Upper lobe of left lung (tissue), 6 donors: ENCODE results near the gene PRDM16. TPM values are rescaled to one million over a fixed set of nuclear protein-coding genes. Genes with fewer than 3 reads are reported as not detected.

Source experiments
- ATAC-seq, 2 donors: fragments of 200-7000 bp; cut with Tn5 transposase; one replicate each; pipeline ENCODE4 v1.9.1; 2022; ENCODE audit warnings: mild to moderate bottlenecking in 2 of 2, moderate library complexity in 2 of 2; ENCODE audit not compliant: low FRiP score in 2 of 2
- DNase-seq, 2 donors: peaks; one replicate each; pipeline ENCODE4 v3.0.0-alpha.2; 2019 to 2020
- H3K27ac ChIP-seq, 4 donors: fragments of 200-600 bp; sonication (generic); one replicate each; pipeline ENCODE4 v1.5.1; 2016 to 2019
- H3K27me3 ChIP-seq, 4 donors: fragments of 200-600 bp; sonication (generic); one replicate each; pipeline ENCODE4 v1.5.1; 2017 to 2019
- H3K36me3 ChIP-seq, 4 donors: fragments of 200-600 bp; sonication (generic); one replicate each; pipeline ENCODE4 v1.5.1; 2016 to 2019
- H3K4me1 ChIP-seq, 4 donors: fragments of 200-600 bp; sonication (generic); one replicate each; pipeline ENCODE4 v1.5.1; 2018 to 2019
- H3K4me3 ChIP-seq, 4 donors: fragments of 200-600 bp; sonication (generic); one replicate each; pipeline ENCODE4 v1.5.1; 2017 to 2019; ENCODE audit warnings: mild to moderate bottlenecking in 2 of 4, moderate library complexity in 1 of 4
- H3K9me3 ChIP-seq, 4 donors: fragments of 200-600 bp; sonication (generic); one replicate each; pipeline ENCODE4 v1.5.1; 2018 to 2019
- EP300 ChIP-seq, 4 donors: sonication (generic); formaldehyde crosslinking; IDR thresholded peaks; one replicate each; pipeline ENCODE4 v1.5.1; 2017; ENCODE audit warnings: antibody characterized with exemption in 4 of 4, control low read depth in 2 of 4
- POLR2A ChIP-seq, 4 donors: fragments of 450-650 bp; IDR thresholded peaks; one replicate each; pipeline ENCODE4 v1.5.1; 2016 to 2017; ENCODE audit warnings: antibody characterized with exemption in 4 of 4, mild to moderate bottlenecking in 2 of 4
- POLR2AphosphoS5 ChIP-seq, 2 donors: sonication (generic); formaldehyde crosslinking; IDR thresholded peaks; one replicate each; pipeline ENCODE4 v1.5.1; 2017; ENCODE audit warnings: antibody characterized with exemption in 2 of 2
- WGBS, 2 donors: methylation state at CpG; one replicate each; pipeline ENCODE4 v1.1.5; 2017 to 2018; 5-methylcytosine and 5-hydroxymethylcytosine counted together
- total RNA-seq, 6 donors: library from RNA; depleted of rRNA in 4 of 6; stranded (reverse); fragments of >200 nt in 4 of 6; gene quantifications; one replicate each; pipeline versions ENCODE4 v1.1.0 to v1.2.1, GENCODE V29; 2016 to 2021
- TF ChIP-seq, protein P1 (sequence below), 6 experiments: fragments of 450-650 bp in 4 of 6; fragments of 200-600 bp in 2 of 6; sonication (generic) in 2 of 6; IDR thresholded peaks; one replicate each; pipeline ENCODE4 v1.5.1; 2016 to 2019; ENCODE audit warnings: antibody characterized with exemption in 6 of 6
- donor health status: DM: no; HTN: no; CAD: no; lungs with moderate emphysema.
- donor health status: DM: no; HTN: yes; CAD: no; lungs with severe emphysema.

The PRDM16 gene
- total RNA-seq, 6 donors from 2014 or later: 12.3 to 54.5 (median 21.2) TPM

DNA sequence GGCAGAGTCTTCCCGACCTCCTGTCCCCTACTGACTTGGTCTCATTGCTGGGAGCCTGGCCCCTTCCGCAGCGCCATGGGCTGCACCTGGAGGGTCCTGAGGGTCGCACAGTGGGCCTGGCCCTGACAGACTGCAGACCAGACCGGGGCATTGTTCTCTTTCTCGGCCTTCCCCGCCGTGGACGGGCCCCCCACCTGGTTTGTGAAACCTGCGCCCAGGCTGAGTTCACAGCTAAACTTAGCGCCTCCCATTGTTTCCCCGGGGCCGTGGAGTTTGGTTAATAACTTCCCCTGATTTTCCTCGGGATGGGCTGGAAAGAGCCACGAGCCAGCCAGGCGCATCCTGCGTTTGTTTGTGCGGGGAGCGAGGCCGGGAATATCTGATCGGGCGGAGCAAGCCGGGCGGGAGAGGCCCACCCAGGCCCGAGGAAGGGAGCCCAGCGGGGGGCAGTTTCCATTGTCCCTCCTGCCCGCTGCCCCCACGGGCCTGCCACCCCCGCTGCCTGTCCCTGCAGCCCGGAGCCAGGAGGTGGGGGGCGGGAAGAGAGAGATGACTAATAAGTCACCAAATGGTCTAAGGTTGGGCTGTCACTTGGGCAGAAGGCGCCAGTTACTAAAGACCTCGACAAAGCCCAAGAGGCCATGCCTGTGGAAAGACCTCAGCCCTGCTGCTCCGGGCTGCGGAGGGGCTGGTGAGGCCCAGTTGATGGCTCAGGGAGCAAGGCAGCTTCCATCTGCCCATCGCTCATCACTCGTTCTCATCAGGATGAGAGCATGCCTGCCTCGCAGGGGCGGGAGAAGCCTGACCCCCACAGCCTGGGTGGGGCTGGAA lies 346.5 kb downstream of the PRDM16 start:
- TF ChIP-seq, protein P1, sequence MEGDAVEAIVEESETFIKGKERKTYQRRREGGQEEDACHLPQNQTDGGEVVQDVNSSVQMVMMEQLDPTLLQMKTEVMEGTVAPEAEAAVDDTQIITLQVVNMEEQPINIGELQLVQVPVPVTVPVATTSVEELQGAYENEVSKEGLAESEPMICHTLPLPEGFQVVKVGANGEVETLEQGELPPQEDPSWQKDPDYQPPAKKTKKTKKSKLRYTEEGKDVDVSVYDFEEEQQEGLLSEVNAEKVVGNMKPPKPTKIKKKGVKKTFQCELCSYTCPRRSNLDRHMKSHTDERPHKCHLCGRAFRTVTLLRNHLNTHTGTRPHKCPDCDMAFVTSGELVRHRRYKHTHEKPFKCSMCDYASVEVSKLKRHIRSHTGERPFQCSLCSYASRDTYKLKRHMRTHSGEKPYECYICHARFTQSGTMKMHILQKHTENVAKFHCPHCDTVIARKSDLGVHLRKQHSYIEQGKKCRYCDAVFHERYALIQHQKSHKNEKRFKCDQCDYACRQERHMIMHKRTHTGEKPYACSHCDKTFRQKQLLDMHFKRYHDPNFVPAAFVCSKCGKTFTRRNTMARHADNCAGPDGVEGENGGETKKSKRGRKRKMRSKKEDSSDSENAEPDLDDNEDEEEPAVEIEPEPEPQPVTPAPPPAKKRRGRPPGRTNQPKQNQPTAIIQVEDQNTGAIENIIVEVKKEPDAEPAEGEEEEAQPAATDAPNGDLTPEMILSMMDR (IDR thresholded peaks at IDR 0.05): no peak
- TF ChIP-seq POLR2A (IDR thresholded peaks at IDR 0.05) (no peak), POLR2AphosphoS5 (IDR thresholded peaks at IDR 0.05) (no peak), EP300 (IDR thresholded peaks at IDR 0.05) (no peak)
- peaks cover 0 to 6% (median 0%) of the 10 kb centered on the region in 4 donors for H3K36me3 ChIP-seq
- peak overlapping the region in 1 of 4 donors; percentile 15 for H3K27ac ChIP-seq
- ATAC-seq (no peak), DNase-seq (peak in 1 of 2 donors; percentile 68)
- H3K4me3 ChIP-seq: no peak overlapping the region
- no peaks in the 10 kb centered on the region for H3K27me3 ChIP-seq
- 61 to 70% methylated on average over 22 to 39 of the region's 39 CpGs for WGBS, 2 donors
- H3K4me1 ChIP-seq: peaks cover 0 to 7% (median 4%) of the 10 kb centered on the region in 4 donors
- peaks cover 0 to 10% (median 8%) of the 10 kb centered on the region in 4 donors for H3K9me3 ChIP-seq

DNA sequence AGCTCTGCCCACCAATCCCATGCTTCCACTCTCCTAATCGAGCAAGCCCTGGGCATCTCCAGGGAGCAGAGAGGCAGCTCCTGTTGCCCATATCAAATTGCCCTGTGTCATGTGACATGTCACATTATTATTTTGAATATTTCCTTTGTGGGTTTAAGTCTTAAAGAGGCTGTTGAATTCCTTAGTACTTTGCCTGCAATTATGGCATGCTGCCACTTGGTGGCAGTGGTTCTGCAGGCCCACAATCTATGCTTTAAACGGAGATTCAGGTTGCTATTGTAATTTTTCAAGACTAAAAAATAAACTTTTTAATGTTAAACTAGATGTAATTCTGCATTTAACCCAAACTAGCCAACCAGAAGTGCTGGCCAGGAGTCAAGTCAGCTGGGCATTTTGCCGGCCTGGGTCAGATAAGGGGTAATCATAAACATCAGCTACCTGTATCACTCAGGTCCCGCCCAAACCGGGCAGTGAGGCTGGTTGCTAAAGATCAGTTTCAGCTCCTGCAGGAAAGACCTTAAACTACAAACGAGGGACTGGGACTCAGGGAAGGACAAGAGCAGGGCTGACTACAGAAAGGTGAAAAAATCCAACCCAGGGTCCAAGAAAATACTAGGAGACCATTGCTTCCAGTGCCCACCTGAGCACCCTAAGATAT lies 348.2 kb downstream of the PRDM16 start:
- peaks cover 0 to 6% (median 0%) of the 10 kb centered on the region in 4 donors for H3K36me3 ChIP-seq
- DNase-seq (no peak), ATAC-seq (no peak)
- H3K9me3 ChIP-seq: peaks cover 0 to 10% (median 8%) of the 10 kb centered on the region in 4 donors
- no peak overlapping the region for H3K27ac ChIP-seq
- WGBS, 2 donors: 92 to 95% methylated on average over 6 of the region's 6 CpGs
- H3K4me3 ChIP-seq: no peak overlapping the region
- no peak for TF ChIP-seq EP300 (IDR thresholded peaks at IDR 0.05)
- TF ChIP-seq, protein P1 (IDR thresholded peaks at IDR 0.05): peak in 1 of 6 experiments; percentile 21
- peaks cover 0 to 7% (median 4%) of the 10 kb centered on the region in 4 donors for H3K4me1 ChIP-seq
- H3K27me3 ChIP-seq: no peaks in the 10 kb centered on the region

DNA sequence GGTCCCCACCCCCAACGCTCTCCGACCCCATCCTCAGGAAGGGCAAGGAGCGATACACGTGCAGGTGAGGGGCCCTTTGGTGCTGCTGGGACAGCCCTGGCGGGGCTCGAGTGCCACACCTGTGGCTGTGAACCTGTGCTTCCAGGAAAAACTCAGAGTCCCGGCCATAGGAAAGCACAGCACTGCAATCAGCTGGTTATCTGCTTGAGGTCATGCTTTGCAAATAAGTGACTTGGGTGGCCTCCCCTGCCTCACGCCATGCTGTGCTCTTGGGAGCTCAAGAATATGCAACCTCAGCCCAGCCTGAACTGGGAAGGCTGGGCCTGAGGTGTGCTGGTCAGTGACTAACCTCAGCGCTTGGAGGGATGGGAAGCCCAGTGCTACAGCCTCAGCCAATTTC lies 348.9 kb downstream of the PRDM16 start:
- H3K4me3 ChIP-seq: no peak overlapping the region
- no peak for DNase-seq
- H3K27ac ChIP-seq: no peak overlapping the region
- TF ChIP-seq POLR2AphosphoS5 (IDR thresholded peaks at IDR 0.05) (no peak), EP300 (IDR thresholded peaks at IDR 0.05) (no peak), POLR2A (IDR thresholded peaks at IDR 0.05) (no peak)
- TF ChIP-seq, protein P1 (IDR thresholded peaks at IDR 0.05): no peak
- H3K9me3 ChIP-seq: peaks cover 0 to 10% (median 8%) of the 10 kb centered on the region in 4 donors
- H3K4me1 ChIP-seq: peaks cover 2 to 11% (median 6%) of the 10 kb centered on the region in 4 donors
- ATAC-seq: no peak
- peaks cover 0 to 6% (median 0%) of the 10 kb centered on the region in 4 donors for H3K36me3 ChIP-seq
- WGBS, 2 donors: 85 to 100% methylated on average over 2 to 8 of the region's 9 CpGs
- no peaks in the 10 kb centered on the region for H3K27me3 ChIP-seq

DNA sequence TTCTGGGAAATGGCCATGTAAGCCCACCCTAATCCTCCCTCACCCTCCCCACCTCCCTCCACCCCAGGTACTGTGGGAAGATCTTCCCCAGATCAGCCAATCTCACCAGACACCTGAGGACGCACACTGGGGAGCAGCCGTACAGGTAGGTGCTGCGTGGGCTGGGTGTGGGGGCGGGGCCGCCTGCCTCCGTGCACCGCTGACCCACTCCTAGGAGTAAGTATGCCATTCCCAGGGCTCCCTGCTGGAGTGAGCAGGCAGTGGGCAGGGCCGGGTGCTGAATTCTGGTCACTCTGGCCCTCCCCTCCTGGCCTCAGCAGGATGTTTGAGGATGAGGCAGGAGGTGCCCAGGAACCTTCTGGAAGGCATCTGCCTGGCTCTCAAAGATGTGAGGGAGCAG lies 349.6 kb downstream of the PRDM16 start:
- H3K36me3 ChIP-seq: peaks cover 0 to 6% (median 0%) of the 10 kb centered on the region in 4 donors
- WGBS, 2 donors: 60 to 90% methylated on average over 1 to 7 of the region's 8 CpGs
- DNase-seq: peak in 1 of 2 donors; percentile 73
- H3K4me3 ChIP-seq: no peak overlapping the region
- no peak for TF ChIP-seq POLR2A (IDR thresholded peaks at IDR 0.05)
- TF ChIP-seq, protein P1 (IDR thresholded peaks at IDR 0.05): no peak
- TF ChIP-seq EP300 (IDR thresholded peaks at IDR 0.05): no peak
- TF ChIP-seq POLR2AphosphoS5 (IDR thresholded peaks at IDR 0.05): no peak
- peaks cover 0 to 10% (median 8%) of the 10 kb centered on the region in 4 donors for H3K9me3 ChIP-seq
- no peak for ATAC-seq
- peaks cover 5 to 17% (median 9%) of the 10 kb centered on the region in 4 donors for H3K4me1 ChIP-seq
- H3K27ac ChIP-seq: no peak overlapping the region
- H3K27me3 ChIP-seq: no peaks in the 10 kb centered on the region
